Renal cortex interstitium (tissue), 11 donors: ENCODE results near the gene PDCL3. TPM values are rescaled to one million over a fixed set of nuclear protein-coding genes. Genes with fewer than 3 reads are reported as not detected.

Experiments used
- DNase-seq, 11 donors: peaks; one replicate each; pipeline ENCODE4 v3.0.0-alpha.2; 2013; ENCODE audit warnings: low read depth in 9 of 11, low spot score in 4 of 11; ENCODE audit errors: extremely low read depth in 1 of 11
- polyA plus RNA-seq, 3 donors: library from polyadenylated mRNA; unstranded; fragments of 120-200 nt; gene quantifications; one replicate each; pipeline ENCODE4 v1.2.1, GENCODE V29; 2013; ENCODE audit not compliant: insufficient read length in 3 of 3

Gene PDCL3
- polyA plus RNA-seq, 3 donors = 25.6 to 37.4 (median 34.9) TPM

DNA sequence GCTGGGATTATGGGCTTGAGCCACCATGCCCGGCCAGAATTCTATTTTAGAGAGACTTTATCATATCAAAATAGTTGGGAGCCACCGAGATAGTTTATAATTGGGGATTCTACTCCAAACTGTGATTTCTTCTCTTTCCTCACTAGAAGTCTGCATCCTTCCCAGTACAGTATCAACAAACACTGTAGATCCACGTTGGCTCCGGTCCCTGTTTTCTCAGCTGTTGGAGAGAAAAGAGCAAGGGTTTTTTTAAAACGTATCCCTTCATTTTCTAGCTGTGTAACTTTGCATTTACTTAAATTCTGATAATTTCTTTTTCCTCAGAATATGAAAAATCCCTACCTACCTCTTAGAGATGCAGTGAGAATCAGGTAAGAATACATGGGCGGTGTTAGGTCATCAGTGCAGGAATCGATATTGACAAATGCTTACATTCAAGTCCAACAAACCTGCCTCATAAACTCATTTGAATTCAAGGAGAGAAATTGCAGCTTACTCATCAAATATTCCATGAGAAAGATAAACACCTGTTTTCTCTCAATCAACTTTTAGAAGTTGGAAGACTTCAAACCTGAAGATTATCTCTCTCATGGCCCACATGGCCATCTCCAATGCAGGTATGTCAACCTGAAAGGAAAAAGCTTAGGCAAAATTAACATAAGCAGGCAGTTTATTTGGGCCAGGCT is 17.7 kb upstream of the PDCL3 start:
- DNase-seq = peak in 1 of 11 donors; percentile 6

DNA sequence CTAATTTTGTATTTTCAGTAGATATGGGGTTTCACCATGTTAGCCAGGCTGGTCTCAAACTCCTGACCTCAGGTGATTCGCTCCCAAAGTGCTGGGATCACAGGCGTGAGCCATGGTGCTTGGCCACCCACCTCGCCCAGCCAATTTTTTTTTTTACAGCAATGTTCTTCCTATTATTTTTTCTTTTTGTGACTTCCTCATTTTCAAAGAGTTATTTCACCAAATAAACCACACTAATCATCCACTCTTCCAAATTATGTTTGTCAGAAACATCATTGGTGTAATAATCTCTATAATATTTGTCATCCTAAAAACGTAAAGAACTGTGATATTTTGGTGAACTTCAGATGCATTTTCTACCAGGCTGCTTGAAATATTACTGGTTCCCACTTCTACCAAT is 16.3 kb upstream of the PDCL3 start:
- DNase-seq = no peak

- DNase-seq = no peak
Measured at GRCh38 chr2:100548771-100549170, 14.0 kb upstream of the PDCL3 start.

GRCh38 chr2:100551303-100551702 is 11.5 kb upstream of the PDCL3 start:
- no peak for DNase-seq

GRCh38 chr2:100554798-100555407 is 7.9 kb upstream of the PDCL3 start:
- DNase-seq = no peak

GRCh38 chr2:100556746-100557145 is 6.0 kb upstream of the PDCL3 start:
- no peak for DNase-seq

DNA sequence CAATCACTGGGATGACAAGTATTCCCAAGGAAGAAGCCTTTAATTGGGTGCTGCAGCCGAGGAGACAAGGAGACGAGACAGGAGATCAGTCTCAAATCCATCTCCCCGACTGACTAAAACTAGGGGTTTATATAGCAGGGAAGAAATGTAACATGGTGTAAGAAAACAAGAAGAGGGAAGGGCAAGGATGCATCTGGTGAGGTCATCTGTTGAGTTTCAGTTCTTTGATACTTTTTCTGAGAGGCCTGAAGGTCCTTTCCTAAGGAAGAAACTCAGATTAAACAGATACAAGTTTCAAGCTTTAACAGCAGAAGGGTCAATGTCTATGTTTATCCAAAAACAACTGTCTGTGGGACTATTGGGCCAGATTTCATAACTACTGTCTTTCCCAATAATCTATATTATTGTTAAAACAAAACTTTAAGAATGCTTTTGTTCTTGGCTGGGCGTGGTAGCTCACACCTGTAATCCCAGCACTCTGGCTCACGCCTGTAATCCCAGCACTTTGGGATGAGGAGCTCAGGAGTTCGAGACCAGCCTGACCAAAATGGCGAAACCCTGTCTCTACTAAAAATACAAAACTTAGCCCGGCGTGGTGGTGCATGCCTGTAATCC is 2.5 kb upstream of the PDCL3 start:
- no peak for DNase-seq

DNA sequence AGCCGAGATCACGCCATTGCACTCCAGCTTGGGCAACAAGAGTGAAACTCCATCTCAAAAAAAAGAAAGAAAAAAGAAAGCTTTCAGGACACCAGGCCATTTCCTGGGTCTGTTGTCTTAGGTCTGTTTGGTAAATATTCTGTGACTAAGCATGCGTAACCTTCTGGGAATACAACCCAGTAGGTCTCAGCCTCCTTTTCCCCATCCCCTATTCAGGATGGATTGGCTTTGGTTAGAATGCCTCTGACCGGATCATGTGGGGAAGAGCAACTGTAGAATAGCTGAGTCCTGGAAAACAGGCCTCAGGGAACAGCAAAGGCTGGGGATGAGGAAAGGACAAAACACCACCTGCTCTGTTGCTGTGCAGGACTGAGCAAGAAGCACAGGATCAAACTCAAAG is 1.6 kb upstream of the PDCL3 start:
- DNase-seq = peak in 1 of 11 donors; percentile 4

- DNase-seq = no peak
Measured at GRCh38 chr2:100563407-100564247, 834 bp downstream of the PDCL3 start.

DNA sequence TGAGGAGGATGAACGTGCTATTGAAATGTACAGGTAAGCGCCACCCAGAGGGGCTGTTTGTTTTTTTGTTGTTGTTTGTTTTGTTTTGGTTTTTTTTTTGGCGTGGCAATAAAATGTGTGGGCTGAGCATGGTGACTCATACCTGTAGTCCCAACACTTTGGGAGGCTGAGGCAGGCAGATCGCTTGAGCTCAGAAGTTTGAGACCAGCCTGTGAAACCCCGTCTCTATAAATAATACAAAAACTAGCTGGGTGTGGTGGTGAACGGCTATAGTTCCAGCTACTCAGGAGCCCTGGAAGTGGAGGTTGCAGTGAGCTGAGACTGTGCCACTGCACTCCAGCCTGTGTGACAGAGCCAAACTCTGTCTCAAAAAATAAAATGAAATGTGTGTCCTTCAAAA is 6.2 kb downstream of the PDCL3 start:
- no peak for DNase-seq

DNA sequence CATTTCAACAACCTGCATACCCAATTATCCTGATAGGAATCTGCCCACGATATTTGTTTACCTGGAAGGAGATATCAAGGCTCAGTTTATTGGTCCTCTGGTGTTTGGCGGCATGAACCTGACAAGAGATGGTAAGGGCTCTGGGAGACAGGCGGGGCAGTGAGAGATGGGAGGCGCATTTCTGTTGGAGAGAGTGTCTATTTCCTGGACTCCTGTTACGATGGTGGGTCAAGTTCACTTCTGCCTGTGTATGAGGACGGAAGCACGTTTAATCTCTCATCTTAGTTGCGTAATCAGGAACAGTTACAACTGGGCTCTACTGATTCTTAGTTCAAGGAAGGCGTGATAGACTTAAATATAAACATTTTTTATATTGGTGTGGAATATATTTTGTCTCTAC is 8.9 kb downstream of the PDCL3 start:
- no peak for DNase-seq

DNA sequence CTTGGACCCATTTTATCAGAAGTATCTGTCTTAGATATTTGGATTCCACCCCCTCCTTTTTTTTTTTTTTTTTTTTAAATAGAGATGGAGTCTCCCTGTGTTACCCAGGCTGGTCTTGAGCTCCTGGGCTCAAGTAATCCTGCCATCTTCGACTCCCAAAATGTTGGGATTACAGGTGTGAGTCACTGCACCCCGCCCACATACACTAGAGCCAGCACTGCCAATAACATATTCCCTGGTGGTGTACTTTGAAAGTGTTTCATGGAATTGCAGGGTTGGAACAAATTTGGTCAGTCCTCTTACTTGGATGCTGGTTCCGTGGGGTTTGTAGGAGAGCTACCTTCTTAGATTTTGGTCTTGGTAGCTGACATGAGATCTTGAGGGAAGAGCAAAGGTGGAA is 15.0 kb downstream of the PDCL3 start:
- DNase-seq = no peak

- no peak for DNase-seq
Measured at GRCh38 chr2:100580367-100581276, 17.8 kb downstream of the PDCL3 start.

DNA sequence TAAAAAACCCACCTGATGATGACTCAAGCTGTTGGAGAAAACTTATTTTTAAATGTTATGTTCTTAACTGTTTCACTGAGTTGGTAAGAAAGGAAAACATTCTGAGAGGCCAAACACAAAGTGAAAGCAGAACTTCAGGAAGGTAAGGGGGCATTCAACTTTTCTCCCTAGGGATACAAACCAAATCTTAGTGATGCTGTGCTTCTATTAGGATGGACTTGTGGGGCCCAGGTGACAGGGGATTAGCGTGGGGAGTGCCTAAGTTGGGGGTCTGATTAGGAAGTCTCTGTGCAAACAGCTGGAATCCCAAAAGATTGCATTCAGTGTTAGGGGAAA is 18.5 kb downstream of the PDCL3 start:
- no peak for DNase-seq

DNA sequence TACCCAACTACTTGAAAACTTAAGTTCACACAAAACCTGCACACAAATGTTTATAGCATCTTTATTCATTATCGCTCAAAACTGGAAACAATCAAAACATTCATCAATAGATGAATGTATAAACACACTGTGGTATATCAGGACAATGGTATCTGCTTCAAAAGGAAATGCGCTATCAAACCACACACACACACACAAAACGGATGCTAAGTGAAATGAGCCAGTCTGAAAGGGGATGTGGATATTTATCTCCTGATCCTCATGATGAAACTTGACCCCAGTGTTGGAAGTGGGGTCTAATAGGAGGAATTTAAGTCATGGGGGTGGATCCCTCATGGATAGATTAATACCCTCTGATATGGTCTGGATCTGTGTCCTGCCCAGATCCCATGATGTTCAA is 22.0 kb downstream of the PDCL3 start:
- DNase-seq = no peak

DNA sequence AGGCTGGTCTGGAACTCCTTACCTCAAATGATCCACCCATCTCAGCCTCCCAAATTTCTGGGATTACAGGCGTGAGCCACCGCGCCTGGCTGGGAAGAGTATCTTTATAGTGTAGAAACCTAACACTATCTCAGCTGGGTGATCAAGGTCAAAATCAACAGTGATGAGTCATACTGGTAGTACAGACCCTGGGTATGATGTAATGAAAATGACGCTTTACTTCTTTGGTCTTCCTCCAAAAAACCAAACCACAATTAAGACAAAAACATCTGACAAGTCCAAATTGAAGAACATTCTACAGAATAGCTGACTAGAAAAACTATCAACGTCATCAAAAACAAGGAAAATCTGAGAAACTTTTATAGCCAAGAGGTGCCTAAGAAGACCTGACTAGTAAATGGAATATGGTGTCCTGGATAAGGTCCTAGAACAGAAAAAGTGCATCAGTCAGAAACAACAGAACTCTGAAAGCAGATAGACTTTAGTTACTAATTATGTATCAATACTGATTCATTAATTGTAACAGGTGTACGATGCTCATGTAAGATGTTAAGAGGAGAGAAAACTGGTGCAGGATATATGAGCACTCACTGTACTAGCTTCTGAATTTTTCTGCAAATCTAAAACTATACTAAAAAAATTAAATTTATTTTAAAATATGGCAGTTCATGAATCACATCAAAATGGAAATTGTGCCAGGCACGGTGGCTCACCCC is 25.4 kb downstream of the PDCL3 start:
- no peak for DNase-seq

DNA sequence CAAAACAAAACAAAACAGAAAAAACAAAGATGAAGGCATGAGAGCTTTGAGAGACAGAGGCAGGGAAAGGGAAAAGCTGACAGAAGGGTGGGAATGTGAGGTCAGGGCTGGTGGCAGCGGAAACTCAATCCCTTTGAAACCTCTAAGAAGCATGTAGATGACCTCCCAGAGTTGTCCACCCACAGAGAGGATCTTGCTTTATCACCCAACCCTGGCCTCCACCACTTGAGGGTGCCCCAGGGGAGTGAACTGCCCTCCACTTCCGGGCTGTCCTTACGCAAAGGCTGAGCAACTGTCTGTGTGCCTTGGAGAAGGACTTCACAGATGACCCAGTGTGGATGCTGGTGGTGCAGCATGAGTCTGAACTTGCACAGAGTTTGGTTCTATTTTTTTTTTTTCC is 26.7 kb downstream of the PDCL3 start:
- DNase-seq = no peak

DNA sequence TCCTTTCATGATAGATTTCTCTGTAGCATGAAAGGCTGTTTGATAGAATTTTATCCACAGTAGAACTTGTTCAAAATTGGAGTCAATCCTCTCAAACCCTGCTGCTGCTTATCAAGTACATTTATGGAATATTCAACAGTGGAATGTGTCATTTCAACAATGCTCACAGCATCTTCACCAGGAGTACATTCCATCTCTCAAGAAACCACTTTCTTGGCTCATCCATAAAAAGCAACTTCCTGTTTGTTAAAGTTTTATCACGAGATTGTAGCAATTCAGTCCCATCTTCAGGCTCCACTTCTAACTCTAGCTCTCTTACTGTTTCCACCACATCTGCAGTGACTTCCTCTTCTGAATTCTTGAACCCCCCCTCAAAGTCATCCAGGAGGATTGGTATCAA is 29.4 kb downstream of the PDCL3 start:
- no peak for DNase-seq
